HG03135 (cell line): ENCODE measurements around the gene RPS6KA6.
"Not testable (repeated sequence)": the region's sequence is repeated elsewhere in the genome, so short reads cannot be mapped to it uniquely, and the experiment has no call there.

Experiments
- ATAC-seq: cut with Tn5 transposase; IDR thresholded peaks from one replicate; pipeline ENCODE4 v1.9.1; 2021; ENCODE audit warnings: mild to moderate bottlenecking, moderate library complexity; ENCODE audit not compliant: unreplicated experiment

RPS6KA6 gene

GRCh38 chrX:84165711-84166110 lies 22.3 kb downstream of the RPS6KA6 start:
- no peak for ATAC-seq

GRCh38 chrX:84162401-84162800 lies 25.6 kb downstream of the RPS6KA6 start:
- no peak for ATAC-seq

DNA sequence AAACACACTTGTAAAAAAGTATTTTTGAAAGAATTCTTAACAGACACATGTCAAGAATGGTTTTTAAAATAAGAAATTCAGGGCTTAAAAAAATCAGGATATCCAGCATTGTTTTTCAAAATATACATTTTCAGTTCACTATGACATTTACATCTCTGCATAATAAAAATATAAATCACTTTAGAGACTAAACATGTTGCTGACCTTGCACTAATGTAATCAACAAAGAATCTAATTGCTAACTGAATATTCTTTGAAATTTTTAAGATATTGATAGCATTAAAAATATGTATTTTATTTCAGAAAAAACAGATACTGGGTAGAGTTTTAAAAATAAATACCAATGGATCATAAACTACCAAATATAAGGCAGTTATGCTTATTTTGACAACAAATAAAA lies 26.4 kb downstream of the RPS6KA6 start:
- ATAC-seq = no peak

DNA sequence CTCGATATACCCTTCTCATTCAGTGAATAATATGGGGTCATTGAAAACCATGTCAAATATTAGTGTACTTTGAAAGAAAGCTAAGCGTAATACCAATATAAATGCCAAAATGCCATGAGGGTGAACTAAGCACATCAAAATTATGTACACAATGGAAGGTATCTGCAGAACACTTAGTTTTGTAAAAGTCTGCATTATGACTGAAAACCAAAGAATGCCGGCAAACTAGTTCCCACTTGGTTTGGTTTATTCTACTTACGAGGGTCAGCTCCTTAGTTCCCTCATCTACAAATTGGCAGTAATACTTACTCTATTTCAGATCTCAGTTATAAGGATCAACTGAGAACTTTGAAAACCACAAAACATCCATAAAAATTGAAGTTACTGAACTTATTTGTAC lies 27.3 kb downstream of the RPS6KA6 start:
- no peak for ATAC-seq

GRCh38 chrX:84156821-84157220 lies 31.2 kb downstream of the RPS6KA6 start:
- no peak for ATAC-seq

DNA sequence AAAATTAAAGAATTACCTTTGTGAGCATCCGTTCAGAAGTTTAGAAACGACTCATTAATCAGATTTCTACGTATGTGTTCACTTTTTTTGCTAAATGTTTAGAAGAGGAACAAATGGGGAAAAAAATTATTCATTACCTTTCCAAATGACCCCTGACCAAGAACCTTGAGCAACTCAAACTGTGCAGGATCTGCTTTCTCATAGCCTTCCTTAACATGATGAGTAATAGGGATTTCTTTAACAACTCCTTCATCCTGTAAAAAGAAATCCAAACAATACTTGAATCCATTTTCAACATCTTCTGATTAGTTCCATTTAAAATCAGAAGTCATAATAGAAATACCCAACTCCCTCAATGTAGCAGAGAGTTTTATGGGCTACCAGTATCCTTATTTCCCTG lies 32.1 kb downstream of the RPS6KA6 start:
- ATAC-seq = no peak

GRCh38 chrX:84153538-84153937 lies 34.5 kb downstream of the RPS6KA6 start:
- no peak for ATAC-seq

GRCh38 chrX:84144991-84145390 lies 43.0 kb downstream of the RPS6KA6 start:
- ATAC-seq = no peak

GRCh38 chrX:84144281-84144680 lies 43.7 kb downstream of the RPS6KA6 start:
- ATAC-seq = no peak

- ATAC-seq = no peak
Measured at GRCh38 chrX:84133023-84133422, 55.0 kb downstream of the RPS6KA6 start.

DNA sequence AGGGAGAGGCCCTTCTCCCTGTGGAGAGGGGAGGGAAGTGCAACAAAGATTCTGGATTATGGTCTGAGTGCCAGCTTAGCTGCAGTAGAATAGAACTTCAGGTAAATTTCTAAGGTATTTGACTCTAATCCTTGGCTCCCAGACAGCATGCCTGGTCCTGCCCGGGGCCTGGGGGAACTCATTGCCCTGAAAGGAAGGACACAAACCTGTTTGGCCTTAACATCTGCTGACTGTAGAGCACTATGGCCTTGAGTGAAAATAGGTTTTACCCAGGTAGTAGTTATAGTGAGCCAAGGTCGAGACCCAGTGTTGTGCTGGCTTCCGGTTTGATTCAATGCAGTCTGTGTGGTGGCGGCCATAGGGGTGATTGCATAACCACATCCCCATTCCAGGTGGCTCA lies 64.4 kb downstream of the RPS6KA6 start:
- no peak for ATAC-seq

DNA sequence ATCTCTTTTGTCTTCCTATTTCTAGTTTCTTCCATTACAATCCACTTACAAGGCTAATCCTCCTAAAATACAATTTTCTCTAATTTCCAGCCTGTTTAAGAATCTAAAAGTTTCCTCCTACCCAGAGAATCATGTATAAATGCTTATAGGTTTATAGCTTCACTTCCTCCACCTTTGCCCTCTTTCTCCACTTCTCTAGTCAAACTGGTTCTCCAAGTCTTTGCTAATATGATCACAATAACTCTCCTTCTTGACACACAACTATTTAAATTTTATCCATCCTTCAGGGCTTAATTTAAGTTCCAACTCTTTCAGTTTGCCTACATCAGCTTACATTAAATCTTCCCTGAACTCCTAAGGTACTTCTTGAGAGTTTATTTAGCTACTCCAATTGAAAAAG lies 69.2 kb downstream of the RPS6KA6 start:
- ATAC-seq = no peak

- no peak for ATAC-seq
Measured at GRCh38 chrX:84118315-84118714, 69.7 kb downstream of the RPS6KA6 start.

GRCh38 chrX:84108584-84108983 lies 79.4 kb downstream of the RPS6KA6 start:
- no peak for ATAC-seq

DNA sequence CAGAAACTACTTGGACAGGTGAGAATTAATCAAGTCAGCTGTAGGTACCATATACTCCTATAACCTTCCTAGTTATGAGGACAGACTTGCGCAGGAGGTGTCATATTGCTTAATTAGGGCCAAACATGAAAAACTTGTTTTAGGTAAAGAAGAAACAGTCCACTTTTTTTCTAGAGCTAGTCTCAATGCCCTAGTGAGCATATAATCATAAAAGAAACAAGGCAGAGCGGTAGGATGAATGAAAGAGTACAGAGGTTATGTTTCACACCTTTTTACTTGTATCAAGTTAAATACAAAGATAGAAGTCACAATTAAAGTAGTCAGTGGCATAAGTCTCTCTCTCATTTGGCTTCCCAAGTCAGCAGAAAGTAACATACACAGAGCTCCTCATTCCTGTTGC lies 88.9 kb downstream of the RPS6KA6 start:
- ATAC-seq = no peak

GRCh38 chrX:84079479-84080197 lies 108.4 kb downstream of the RPS6KA6 start:
- not testable (repeated sequence) for ATAC-seq

- ATAC-seq = no peak
Measured at GRCh38 chrX:84078991-84079390, 109.0 kb downstream of the RPS6KA6 start.

GRCh38 chrX:84064814-84065213 lies 123.2 kb downstream of the RPS6KA6 start:
- no peak for ATAC-seq

DNA sequence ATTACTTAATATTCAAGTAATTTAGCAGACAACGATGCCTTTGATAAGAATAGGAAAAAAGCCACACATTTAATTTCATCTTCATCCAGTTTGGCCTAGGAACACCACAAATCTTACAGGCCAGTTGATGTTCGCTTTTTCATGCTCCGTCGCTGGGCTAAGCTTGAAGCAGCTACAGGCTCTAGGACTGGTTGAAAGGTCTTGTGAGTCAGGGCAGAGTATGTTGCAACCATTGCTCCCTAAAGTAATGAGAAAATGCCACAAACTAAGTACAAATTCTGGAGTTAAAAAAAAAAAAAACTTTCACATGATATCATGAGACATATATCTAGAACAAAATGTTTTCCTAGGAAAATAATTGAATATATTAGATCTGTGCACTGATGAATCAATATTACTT lies 123.8 kb downstream of the RPS6KA6 start:
- ATAC-seq = no peak

DNA sequence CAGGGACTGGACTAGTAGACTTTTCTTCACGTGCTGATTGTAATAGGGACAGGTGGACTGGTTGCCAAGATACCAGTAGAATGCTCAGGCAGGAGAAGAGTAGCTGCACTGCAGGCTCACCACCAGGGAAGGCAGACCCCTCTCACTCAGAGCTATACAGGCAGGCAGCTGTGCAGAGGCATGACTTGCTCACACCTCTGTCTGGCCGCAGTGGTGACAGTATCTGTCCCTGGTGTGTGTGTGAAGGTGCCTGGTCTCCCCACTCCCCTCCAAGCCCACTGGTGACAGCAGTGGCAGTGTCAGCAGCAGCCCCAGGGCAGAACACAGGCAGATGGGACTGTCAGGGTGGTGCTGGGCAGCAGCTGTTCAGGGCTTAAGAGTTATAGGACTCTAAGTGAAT lies 140.7 kb downstream of the RPS6KA6 start:
- ATAC-seq = no peak

GRCh38 chrX:84046403-84046984 lies 141.5 kb downstream of the RPS6KA6 start:
- peak; percentile 95 for ATAC-seq

DNA sequence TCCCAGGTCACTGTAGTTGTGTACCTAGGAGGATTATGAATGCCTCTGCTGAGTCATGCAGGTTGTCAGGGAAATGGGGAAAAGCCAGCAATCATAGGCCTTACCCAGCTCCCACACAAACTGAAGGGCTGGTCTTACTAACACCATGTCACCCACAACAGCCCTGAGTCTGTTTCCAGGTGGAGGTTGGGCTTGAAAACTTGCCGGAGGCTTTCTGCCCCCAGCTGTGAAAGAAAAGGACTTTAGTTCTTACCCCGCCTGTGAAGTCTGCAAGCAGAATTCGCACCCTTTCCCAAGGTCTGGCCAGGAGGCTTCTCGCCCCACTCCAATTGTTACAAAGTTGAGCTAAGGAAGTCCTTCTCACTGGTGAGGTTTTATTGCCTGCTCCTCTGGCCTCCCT lies 143.9 kb downstream of the RPS6KA6 start:
- no peak for ATAC-seq
